Pons (tissue), 1 donor: ENCODE results near the gene CDT1.

ENCODE experiments used
- DNase-seq: peaks from one replicate; pipeline ENCODE4 v3.0.0-alpha.2; 2016; ENCODE audit warnings: low spot score

CDT1 gene

DNA sequence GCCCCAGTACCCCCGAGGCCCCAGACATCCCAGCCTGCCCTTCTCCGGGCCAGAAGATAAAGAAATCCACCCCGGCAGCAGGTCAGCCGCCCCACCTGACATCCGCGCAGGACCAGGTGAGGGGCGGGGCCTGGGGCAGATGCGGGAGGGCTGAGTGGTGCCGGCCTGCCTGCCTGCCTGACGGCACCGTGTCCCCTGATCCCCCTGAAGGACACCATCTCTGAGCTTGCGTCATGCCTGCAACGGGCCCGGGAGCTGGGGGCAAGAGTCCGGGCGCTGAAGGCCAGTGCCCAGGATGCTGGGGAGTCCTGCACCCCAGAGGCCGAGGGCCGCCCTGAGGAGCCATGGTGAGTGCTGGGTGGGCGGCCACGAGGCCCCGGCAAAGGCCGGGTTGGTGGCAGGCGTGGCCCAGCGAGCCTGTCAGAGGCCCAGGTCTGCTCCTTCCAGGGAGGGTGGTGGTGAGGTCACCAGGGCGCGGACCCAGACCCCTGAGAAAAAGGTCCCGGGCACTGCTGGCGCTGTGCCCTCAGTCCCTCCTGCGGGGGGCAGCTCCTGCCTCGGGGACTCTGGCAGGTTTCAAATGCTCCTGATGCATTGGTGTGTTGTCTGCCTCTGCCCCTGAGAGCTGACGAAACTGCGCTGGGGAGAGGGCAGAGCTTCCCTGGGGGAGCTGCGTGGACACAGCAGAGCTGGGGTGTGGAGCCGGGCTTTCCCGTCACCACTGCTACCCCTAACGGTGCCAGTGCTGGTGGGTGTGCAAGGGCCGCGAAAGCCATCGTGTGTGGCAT lies 1.2 kb downstream of the CDT1 start:
- DNase-seq: no peak

DNA sequence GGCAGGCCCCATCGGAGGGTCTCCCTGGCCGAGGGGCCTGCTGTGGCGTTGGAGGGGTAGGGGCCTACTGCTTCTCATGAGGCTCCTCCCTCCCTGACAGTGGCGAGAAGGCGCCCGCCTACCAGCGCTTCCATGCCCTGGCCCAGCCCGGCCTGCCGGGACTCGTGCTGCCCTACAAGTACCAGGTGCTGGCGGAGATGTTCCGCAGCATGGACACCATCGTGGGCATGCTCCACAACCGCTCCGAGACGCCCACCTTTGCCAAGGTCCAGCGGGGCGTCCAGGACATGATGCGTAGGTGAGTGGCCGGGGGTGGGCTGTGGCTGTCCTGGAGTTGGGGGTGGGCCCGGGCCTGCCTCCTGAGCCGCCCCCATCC lies 1.7 kb downstream of the CDT1 start:
- no peak for DNase-seq

DNA sequence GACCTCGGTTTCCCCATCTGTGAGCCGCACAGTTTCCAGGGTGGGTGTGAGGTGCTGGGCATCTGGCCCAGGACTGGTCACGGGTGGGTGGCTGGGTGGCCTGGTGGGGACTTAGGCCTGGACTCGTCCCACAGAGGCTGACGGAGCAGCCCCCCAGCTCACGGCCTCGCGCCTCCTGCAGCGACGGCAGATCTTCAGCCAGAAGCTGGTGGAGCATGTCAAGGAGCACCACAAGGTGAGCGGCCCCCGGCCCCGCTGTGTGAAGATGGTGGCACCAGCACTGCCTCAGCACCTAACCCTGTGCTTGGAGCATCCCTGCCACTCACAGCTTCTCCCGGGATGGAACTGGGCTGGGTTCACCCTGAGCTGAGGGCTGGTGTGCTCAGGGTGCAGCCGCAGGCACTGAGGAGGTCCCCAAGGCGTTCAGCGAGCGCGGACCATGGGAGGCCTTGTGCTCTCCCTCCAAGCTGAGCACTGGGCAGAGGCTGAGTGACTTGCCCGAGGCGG lies 2.4 kb downstream of the CDT1 start:
- DNase-seq: no peak

DNA sequence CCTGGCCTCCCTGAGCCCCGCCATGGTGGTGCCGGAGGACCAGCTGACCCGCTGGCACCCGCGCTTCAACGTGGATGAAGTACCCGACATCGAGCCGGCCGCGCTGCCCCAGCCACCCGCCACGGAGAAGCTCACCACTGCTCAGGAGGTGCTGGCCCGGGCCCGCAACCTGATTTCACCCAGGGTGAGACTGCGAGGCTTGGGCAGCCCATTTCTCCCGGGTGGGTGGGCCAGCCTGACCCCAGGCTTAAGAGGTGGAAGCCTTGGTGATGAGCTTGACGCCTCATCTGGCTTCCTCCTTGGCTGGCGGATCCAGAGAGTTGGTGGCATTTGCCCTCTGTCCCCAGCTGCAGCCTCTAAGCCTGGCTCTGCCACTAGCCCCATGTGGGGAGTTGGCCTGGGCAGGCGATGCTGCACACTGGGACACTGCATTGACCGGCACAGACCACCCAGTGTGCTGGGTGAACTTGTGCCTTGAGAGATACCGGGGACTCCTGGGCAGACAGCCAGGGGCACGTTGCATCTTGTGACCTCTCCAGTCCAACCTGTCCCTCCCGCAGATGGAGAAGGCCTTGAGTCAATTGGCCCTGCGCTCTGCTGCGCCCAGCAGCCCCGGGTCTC lies 3.0 kb downstream of the CDT1 start:
- DNase-seq: no peak

DNA sequence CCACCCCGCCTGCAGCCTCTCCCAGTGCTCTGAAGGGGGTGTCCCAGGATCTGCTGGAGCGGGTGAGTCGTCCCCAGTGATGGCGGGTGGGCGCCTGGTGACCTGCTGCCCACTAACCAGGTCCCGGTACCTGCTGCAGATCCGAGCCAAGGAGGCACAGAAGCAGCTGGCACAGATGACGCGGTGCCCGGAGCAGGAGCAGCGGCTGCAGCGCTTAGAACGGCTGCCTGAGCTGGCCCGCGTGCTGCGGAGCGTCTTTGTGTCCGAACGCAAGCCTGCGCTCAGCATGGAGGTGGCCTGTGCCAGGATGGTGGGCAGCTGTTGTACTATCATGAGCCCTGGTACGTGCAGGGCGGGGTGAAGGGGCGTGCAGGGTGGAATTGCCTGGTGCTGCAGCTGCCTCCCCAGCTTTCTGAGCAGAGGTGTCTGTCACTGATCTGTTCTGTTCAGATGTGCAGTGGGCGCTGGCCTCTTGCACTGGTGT lies 3.6 kb downstream of the CDT1 start:
- no peak for DNase-seq

DNA sequence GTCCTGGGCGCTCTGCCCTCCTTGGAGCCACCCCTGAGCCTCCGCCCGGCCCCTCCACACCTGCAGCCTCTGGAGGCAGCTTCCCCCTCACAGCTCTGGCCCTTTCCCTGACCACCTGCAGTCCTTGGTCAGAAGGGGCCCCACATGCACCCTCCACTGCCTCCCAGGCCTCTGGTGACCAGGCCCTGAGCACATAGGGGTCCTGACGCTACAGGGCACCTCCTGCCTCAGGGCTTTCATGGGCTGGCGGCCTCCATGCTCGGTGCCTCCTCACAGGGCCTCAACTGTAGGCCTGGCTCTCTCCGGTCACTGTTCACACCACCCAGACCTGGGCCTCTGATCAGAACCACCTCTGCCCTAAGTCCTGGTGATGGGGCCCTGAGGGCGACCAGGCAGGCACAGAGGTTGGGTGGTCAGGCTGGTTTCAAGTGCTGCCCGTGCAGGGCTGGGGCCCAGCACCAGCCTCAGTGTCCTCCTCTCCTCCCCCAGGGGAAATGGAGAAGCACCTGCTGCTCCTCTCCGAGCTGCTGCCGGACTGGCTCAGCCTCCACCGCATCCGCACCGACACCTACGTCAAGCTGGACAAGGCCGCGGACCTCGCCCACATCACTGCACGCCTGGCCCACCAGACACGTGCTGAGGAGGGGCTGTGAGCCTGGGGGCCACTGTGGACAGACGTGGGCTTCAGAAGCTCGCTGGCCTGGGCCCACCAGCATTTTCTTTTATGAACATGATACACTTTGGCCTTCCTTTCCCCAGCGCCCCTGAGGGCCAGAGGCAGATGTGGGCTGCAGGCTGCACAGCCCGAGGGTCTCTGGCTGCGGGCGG lies 4.3 kb downstream of the CDT1 start:
- no peak for DNase-seq

DNA sequence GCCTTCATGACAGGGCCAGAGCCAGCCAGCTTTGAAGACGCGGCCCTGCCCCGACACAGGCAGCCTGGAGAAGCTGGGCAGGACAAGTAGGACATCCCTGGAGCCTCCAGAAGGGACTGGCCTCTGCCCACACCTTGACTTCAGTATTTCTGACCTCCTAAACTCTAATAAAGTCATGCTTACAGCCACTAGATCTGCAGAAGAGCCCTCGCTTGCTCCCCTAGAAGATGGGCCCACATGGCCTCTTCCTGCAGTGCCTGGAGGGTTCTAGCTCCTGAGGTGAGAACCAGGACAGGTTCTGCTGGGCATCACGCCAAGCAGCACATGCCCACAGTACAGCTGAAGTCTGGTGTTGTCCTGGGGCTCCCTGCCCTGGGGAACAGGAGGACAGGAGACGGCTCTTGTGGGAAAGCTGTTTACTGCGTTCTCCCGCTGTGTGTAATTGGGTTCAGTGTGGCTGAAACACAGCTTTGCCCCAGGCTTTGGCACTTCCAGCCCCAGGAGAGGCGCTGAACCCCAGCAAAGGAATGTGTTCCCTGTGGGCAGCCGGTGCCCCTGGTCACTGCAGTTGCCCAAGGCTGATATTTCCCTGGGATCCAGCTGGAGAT lies 5.6 kb downstream of the CDT1 start:
- no peak for DNase-seq

DNA sequence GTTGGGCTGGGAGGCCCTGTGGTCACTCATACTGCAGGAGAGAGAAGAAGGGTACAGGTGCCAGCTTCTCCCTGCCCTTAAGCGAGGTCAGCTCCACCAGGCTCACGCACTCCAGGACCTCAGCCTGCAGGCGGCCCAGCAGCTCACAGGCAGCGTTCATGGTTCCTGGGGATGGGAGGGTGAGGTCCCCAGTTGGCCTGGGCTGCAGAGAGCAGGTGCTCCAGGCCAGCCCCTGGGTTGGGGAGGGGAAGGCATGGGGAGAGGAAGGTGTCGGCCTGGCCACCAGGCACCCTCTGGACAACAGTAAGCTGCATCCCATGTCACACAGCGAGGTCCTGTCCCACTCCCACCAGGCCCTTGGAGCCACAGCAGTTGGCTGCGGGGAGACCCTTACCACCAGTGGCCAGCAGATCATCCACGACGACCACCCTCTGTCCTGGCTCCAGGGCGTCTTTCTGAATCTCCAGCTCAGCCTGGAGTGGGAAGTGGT lies 6.1 kb downstream of the CDT1 start:
- no peak for DNase-seq

DNA sequence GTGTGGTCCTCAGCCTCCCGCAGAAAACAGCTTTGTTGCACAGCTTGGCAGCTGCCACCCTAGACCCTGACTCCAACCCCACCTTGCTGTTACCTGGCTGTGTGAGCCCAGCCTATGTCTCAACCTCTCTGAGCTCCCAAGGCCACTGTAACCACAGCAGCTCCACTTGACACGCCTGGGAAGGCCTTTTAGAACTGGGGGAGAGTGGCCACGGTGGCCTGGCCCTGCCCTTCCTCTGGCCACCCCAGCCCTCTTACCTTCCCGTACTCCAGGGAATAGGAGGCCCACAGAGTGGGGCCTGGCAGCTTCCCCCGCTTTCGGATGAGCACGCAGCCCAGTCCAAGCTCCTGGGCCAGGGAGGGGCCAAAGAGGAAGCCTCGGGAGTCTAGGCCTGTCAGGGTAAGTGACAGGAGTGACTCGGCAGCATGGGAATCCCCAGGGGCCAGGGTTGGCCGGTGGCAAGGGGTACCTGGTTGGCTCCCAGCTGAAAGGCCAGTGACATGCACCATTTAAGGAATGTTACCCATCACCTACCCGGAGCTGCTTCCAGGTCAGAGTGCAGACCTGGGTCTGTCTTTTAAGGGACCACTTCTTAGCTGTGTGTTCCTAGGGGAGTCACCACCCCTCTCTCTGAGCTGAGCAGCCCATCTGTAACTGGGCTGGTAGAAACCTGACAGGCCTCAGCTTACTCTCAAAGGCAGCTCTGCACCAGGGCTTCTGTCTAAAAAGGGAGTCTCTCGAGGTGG lies 6.8 kb downstream of the CDT1 start:
- DNase-seq: no peak

DNA sequence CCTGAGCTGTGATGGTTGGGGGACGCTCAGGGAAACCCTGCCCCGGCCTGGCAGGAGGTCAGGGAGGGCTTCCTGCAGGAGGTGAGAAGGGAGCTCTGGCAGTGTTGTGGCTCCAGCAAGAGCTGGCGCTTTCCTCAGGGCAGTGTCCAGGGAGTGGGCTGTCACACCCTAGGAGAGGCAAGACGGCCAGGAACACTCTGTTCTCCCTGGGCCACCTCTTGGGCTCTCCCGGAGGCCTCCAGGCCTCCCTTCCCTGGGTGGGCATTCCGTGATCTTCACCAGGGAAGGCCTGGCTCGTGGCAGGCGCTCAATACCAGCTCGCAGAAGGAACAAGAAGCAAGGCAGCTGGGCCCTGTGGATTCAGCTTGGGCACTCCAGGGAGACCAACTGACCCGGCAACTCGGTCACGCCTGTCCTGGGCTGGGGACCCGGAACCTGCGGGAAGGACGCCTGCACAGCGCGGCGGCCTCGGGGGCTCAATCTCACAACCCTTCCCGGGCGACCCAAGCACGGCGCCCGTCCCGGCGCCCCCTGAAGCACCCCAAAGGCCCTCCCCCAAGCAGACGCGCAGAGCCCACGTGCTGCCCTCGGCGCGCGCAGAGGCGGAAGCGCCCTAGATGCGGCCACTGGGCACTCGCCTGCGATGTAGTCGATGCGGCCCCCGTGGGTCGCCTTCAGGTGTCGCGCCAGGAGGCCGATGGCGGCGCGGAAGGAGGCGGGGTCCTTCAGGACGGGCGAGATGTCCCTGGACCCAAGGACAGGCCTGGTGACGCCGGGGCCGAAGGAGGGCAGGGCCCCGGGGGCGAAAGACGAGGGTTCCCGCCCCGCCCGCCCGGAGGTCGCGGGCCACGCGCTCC lies 7.6 kb downstream of the CDT1 start:
- DNase-seq: peak; percentile 83

DNA sequence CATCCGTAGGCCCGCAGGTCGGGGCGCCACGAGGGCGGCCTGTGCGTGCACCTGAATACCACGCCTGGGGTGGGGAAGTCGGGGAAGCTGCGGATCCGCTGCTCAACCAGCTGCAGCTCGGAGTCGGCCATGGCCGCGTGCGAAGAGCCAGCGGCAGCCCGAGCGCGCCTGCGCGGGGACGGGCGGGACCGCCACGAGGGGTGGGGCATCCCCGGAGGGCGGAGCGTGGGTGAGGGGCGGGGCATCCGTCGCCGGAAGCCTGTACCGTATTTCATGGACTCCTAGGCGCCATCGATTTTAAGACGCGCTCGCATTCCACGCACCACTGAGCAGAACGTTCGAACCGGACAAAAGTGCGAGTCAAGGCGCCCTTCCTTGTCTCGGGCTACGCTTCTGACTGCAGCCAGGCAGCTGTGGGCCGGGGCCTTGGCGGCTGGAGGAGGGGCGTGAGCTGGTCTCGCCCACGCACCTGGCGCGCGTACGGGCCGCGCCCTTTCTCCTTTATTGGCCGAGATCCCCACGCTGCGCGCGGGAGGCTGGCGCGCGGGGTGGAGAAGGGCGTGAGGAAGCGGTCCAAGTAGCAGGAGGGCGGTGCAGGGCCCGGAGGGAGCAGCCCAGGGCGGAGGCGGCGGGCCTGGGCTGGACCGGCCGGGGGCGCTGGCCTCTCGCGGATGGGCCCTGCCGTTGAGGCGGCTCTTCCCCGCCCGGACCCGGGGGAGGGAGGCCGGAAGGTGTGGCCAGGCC lies 8.4 kb downstream of the CDT1 start, which contains the start of gene APRT:
APRT (minus strand) TSS at position 160 of the 744 bp plus-strand sequence; CDS start at position 131, 29 bp downstream.
- DNase-seq: peak; percentile 82

DNA sequence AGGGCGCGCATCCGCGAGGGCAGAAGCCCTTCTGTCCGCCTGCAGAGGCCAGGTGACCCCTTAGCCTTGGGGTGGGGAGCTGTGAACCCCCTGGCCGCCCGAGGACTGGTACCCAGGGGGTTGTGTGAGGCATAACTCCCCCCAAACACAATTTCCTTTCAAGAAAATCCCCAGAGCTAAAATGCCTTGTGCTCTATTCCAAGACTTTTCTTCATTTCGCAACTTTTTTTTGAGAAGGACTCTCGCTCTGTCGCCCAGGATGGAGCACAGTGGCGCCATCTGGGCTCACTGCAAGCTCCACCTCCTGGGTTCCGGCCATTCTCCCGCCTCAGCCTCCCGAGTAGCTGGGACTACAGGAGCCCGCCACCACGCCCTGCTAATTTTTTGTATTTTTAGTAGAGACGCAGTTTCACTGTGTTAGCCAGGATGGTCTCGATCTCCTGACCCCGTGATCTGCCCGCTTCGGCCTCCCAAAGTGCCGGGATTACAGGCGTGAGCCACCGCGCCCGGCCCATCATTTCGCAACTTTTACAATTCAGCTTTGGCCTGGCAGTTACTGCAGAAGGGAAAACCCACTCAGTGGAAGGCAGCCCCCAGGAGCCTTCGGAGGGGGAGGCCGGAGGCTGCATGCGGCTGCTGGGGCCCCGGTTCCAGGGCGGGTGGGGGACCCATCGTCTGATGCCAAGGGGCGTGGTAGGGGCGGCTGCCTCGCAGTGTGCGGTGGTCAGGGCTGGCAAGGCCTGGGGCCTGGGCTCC lies 9.1 kb downstream of the CDT1 start:
- DNase-seq: no peak

DNA sequence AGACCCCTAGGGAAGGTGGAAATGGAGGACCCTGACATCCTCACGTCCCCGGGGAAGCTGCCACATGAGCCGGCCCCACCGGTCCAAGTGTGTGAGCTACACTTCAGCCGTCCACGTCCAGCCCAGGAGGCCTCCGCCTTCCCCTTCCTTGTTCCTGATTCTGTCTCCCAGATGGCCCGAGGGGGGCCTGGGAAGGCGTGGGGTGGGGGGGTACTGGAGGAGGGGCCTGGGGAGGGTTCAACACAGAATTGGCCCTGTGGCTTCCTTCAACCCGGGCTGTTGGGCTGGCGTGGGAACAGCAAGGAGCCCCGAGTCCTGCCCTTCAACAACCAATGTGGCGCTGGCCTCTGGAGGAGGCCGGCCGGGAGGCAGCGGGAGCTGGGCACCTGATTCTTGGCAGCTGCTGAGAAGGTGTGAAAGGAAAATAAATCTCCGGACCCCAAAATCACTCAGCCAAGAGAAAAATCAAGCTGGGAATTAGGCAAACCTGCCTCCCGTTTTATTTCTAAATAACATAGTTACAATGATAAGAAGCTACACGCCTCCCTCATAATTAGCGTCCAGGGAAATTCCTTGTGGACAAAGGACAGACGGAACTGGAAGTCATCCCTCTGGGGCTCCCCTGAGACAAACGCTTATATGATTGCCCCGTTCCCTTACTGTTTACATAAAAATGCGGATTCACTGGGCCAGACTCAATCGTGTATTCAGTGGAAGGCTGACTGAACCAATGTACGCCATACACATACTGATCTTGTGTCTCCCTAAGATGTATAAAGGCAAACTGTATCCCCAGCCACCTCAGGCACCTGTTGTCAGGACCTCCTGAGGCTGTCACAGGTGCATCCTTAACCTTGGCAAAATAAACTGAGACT lies 9.9 kb downstream of the CDT1 start:
- DNase-seq: no peak

DNA sequence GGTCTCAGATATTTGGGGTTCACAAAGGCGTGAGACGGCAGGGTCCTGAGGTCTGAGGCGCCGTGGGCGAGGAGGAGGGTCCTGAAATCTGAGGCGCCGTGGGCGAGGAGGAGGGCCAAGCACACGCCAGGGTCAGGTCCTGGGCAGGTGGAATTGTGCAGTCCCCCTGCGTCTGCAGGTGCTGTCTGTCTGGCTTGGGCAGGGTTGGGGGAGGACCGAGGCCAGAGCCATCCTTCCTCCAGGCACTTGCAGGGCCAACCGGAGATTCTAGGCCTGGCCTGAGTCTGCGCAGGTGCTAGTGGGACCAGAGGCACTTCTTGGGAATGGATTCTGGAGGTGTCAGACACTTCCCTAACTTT lies 10.5 kb downstream of the CDT1 start:
- no peak for DNase-seq

DNA sequence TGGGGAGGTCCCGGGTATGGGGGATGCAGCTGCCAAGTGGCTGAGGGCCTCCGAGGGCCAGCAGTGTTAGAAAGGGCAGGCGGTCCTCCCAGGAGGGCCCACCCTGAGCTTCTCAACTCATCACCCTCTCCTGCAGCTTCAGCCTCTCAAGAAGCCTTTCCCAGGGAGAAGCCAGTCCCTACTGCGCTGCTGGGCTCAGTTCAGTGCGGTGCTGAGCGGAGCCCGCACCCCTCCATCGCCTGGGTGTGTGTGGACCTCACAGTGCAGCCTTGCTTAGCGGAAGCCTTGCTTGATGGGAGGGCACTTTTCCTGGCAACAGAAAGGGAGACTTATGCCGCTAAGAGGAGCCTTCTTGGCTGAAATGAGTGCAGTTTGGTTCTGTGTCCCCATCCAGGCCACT lies 11.6 kb downstream of the CDT1 start:
- no peak for DNase-seq

DNA sequence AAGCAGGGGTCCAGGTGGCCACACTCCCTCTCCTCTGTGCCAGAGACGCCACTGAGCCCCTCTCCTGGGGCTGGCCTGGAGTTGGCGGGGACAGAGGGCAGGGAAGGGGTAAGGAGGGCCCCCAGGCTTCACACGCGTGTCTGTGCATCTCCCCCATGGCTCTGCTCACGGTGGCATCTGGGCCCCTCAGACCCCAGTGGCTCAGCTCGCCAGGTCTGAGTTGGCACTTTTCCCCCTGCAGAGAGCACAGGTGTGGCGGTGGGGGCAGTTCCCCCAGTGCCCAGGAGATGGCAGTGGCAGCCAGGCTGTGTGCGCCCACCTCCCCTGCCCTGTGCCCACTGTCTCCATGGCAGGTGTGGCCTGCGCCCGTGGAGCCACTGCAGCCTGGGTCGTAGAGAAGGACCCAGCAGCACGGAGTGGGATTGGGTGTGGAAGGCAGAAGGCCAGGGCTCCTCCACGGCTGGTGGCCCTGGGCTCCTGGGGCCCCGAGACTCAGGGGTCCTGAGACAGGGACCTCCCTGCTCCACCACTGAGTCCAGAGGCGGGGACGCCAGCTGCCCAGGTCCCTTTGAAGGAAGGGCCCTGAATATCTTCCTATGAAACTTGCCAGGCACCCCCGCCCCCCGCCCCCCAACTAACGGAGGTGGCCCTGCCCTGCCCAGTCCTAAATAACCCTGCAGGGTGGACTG lies 12.5 kb downstream of the CDT1 start:
- DNase-seq: no peak
